Hematopoietic multipotent progenitor cell (in vitro differentiated cells): ENCODE data around the gene FBXL17. TPM values are rescaled to one million over a fixed set of nuclear protein-coding genes. Genes with fewer than 3 reads are reported as not detected.

Experiments used
- DNase-seq, 3 donors: peaks; one replicate each; pipeline ENCODE4 v3.0.0-alpha.2; 2011 to 2015; ENCODE audit warnings: low read depth in 2 of 3, low spot score in 2 of 3
- small RNA-seq: library from RNA; depleted of rRNA; stranded (forward); fragments of <200 nt; gene quantifications from one replicate; pipeline ENCODE3, GENCODE V24; 2012
- total RNA-seq: library from RNA; depleted of rRNA; stranded (reverse); fragments of >200 nt; gene quantifications from one replicate; pipeline ENCODE4 v1.2.3, GENCODE V29; 2012

The FBXL17 gene
- total RNA-seq, 1 donor = 9.4 TPM

DNA sequence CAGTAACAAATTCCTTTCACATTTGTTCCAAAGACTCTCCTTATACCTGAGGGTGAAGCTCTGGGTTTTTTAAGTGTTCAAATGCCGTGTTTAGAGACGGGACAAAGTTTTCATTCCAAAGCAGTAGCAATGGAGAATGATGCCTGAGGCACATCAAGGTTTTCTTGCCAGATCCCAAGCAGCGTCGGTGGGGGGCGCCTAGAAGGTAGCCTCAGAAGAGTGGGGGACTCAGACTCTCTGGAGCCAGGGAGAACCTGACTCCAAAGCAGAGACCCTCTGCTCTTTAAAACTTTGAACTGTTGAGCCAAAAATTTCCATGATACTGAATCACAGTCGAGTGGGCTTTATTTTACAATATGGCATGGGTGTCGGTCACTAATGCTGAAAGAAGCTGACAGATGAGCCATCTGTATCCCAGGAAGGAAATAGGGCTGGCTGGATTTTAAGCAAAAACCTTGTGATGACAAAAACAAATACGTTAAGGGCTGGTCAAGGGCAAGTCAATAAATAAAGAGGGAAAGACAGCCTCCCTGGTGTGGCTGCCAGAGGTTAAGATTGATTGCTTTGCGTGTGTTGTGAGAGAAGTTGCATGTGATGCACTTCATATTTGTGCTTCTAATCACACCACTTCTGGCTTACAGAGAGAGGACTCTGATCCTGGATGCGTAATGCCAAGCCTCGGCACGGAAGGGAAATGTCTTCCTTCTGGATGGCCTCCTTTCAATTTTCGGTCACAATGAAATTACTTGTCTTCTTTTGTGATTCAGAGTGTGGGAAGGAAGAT lies 550.1 kb downstream of the FBXL17 start:
- DNase-seq = no peak

DNA sequence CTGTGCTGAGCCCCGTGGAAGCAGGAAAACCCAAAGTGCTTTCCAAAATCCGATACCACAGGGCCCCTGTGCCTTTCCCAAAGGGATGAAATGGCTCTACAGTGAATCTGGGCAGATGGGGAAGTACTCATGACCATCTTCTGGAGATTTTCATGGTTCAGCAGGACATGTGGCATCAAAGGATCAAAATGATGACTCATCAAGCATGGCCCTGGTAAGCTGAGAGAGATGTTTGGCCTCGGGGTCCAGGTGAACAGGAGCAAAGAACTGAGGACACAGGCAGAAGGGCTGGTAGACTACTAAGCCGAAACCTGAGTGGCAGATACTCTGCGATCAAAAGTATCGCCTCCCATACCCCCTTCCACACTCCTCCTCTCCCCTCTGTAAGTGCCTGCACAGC lies 551.1 kb downstream of the FBXL17 start:
- DNase-seq = no peak

DNA sequence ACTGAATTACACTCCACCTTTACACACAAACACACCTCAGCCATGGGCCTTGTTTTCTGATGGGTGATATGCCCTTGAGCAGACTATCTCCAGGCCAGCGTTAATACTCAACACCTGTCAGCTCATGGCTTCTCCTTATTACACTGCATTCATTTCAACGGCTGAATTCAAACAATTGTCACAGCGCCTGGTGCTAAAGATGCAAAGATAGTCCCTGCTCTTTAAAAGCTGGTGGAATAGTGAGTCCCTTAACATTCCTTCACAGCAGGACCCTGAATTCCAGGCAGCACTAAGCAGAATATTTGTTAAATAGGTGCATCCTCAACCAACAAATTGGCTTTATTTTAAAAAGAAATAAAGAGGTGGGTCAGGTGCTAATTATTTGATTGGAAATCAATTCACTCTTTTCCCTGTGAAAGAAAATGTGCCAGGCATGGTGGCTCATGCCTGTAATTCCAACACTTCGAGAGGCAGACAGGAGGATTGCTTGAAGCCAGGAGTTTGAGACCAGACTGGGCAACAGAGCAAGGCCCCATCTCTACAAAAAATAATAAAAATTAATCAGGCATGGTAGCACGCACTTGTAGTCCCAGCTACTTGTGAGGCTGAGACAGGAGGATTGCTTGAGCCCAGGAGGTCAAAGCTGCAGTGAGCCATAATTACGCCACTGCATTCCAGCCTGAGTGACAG lies 555.4 kb downstream of the FBXL17 start:
- DNase-seq = no peak

DNA sequence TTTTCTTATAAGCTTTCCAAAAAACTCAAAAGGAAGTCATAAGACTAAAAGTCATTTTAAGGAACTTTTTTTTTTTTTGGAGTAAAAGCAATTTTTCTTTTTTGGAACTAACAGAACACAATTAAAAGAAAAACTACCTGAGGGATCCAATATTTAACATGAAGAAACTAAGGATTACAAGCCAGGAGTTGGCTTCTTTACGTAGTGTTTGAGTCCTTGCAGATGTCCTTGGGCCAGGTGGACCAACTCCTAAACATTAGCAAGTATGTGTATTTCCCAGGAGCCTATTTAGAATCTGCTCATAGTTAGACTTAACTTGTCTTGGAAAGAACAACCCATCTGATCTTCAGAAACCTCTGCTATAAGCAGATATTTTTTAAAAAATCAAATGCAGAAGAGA lies 557.1 kb downstream of the FBXL17 start:
- no peak for DNase-seq

DNA sequence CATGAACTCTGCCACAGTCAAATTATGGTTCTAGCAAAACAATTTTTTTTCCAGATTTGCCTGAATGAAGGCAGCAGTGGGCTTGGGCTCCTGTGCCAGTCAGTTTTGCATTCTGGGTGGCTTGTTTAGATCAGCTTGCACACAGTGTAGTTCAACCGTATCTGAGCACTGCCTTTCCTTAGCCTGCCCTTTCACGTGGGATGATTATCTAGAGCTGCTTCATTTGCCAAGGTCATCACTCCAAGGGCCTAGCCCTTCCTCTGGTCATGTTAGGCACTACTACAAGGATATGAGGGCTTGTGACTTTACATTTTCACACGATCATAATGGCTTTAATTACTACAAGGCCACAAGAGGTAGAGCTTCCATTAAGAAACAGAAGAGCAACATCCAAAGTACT lies 560.6 kb downstream of the FBXL17 start:
- DNase-seq = no peak

DNA sequence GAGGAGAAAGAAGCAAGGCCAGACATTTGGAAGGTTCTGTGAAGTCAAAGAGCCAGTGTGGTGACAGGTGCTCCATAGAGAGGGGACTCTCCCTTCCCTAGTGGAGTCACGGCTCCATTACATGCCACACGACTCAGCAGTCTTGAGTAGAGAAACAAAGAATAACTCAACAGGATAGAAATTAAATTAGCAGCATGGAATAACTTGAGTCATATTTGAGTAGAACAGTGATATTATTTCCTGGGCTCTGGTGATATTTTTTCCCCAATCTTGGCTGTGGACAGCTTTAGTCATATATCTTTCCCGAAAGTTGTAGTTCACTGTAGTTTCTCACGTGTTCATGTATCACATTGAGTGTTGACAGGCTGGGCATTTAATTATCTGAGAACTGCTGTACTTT lies 561.5 kb downstream of the FBXL17 start:
- no peak for DNase-seq

DNA sequence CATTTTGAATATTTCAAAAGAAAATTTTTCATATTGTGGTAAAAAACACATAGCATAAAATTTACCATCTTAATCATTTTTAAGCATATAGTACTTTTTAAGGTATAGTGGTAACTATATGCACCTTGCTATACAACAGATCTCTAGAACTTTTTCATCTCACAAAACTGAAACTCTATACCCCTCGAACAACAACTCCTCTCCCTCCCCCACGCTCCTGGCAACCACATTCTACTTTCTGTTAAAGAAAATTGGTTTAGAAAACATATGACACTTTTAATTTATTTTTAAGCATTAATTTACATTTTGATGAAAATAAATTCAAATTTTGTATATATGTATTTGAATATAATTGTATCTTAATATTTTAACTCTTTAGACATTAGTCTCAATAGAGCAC lies 563.9 kb downstream of the FBXL17 start:
- DNase-seq = no peak

DNA sequence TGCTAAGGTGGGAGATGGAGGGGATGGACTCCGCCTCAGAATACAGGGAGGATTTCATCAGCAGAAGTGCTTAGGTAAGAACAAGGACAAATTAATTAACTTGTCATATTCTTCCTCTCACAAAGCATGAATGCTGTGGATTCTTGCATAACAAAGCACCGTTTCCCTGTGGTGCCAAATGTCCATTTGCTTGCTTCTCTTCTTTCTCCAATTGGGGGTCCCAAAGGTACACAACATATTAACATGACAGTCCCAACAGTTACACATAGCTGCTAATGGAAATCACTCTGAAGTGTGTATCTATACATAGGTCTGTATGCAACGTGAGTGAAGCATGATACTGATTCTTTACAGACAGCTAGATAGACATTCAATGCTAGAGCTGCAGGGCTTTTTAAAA lies 564.5 kb downstream of the FBXL17 start:
- no peak for DNase-seq

DNA sequence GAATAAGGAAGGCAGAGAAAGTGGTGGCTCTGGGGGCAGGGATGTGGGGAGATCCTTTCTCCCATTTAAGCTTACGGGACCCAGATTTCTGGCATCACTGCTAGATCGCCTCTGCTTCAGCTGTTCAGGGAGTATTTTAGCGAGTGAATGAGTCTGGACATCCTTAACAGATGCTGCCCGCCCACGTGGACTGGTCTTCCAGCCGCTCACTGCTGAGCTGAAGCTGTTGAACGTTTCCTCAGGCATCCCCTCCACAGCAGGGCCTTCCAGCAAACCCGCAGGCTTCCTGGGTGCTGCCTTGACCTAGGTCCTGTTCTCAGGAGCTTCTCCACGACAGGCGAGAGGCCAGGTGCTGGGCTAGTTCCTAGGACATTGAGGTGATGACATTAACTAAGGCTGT lies 566.8 kb downstream of the FBXL17 start:
- DNase-seq = no peak

DNA sequence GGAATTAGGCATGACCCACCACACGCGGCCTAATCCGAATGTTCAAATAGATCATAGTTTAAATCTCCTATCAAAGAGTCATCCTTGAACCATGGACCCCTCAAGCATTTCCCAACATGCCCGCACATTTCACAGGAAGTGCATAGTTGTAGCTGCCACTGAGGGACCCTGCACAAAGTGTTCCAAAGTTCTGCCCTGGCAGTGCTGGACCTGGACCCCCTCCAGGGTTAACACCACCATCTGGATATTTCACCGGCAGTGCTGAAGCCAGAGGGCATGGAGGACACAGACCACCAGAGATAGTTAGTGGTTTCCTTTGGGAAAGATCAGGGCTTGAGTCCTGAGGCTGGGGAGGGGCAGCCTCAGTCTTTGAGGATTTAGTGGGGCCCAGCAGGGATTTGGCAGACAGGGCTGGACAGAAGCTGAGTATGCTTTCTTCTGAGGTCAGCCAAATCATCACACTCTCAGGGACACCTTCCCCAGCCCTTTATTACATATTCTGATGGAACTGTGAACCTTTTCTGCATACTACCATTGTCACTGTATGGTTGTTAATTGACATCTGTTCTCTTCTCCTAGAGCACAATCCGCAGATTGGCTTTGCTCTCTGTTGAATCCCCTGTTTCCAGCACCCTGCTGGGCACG lies 567.6 kb downstream of the FBXL17 start:
- DNase-seq = no peak

DNA sequence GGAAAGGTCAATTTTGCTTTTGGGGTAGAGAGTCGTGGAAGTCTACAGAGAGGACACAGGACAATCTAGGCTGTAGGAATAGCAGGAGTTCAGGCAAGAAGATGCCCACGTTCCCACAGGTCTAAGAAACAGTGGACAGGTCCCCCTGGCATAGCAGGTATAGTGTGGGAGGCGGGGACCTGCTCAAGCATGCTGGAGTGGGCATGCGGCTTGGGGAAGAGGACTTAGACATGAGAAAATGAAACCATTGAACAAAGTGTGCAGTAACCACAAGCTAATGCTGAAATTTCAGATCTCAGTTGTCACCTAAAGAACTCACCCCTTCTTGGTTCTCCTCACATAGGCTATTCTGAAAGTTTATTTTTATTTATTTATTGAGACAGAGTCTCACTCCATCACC lies 568.3 kb downstream of the FBXL17 start:
- DNase-seq = no peak

DNA sequence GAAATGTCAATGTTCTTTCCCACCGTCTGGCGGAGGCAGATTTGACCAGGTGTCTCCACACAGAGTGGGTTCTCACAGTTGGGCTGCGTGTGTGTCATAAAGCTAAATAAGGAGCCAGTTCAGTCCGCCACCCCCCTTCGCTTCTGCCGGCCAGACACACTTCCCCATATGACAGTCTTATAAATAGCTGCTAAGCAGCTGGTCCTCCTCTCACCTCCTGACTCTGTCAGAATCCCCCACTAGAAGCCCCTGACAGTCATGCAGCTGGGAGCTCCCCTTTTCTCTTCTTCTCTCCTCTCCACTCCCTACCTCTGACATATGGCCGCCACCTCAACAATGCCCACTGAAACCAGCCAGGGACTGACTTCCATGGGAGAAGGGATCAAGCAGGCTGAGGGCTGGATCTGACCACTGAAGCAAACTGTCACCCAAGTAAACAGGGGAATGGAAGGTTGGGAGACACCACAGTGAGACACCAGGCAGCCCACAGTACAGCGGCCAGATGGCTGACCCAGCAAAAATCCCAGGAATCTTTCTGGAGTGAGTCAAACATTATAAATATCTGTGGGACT lies 569.2 kb downstream of the FBXL17 start:
- DNase-seq = no peak

DNA sequence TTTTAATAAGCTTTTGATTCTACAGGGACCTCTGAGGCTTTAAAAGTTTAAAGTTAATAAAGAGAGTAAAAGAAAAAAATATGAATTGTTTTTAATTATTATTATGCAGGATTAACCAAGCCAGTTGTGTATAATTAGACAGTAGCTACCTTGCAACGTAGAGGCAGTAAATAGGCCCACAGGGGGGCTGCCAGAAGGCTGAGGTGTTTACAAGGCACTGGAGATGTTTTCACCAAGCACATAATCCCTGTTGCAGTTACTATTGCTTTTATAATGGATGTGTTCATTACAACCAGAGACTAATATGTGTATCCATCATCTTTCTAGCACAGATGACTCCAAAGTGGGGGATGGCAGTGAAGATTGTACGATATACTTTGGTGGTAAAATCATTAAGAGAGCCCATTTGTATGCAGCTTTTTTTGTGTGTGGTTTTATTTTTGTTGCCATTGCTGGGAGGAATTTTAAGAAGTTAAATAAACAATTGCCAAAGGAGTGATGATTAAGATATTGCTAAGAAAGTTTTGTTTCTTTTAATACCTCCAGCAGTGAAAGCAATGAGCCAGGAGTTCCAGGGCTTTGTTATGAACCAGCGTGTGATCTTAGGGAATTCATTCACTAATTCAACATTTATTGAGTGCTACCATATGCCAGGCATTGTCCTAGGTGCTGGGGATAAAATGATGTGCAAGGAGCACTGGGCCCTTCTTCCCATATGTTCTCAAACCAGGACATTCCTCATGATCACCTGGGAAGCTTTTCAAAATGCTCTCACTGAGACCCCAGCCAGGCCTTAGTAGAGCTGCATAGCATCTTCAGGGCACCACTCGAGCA lies 572.5 kb downstream of the FBXL17 start:
- no peak for DNase-seq

Small RNA genes within 50 kb of the gene (small RNA-seq; reads per million reads assigned to genes)
- gene RN7SKP122 = not detected
